ENCODE measurements around the gene ZNF564.

- TF ChIP-seq SUZ12 (IDR thresholded peaks at IDR 0.05; ENCODE audit: extremely low read depth, insufficient read depth, insufficient read length) (no peak), ZNF274 (IDR thresholded peaks at IDR 0.05; ENCODE audit: low read depth, low read length) (no peak), YY1 (IDR thresholded peaks at IDR 0.05; ENCODE audit: insufficient read depth, insufficient read length) (no peak)
These were observed 66.8 kb downstream of the ZNF564 start, which contains the start of gene ZNF709 for GRCh38 chr19:12484371-12485051.

Data from NT2/D1 (cell line).